Activated naive CD4-positive, alpha-beta T cell treated with anti-CD3 and anti-CD28 coated beads, Interleukin-2, amount 50 U/mL, for 72 hours (primary cell): ENCODE measurements around the gene SERTAD1. TPM values are rescaled to one million over a fixed set of nuclear protein-coding genes. Genes with fewer than 3 reads are reported as not detected.
A peak's percentile ranks its signal among the peaks of the same experiment; 100 is the strongest.
"Not testable (repeated sequence)": the region's sequence is repeated elsewhere in the genome, so short reads cannot be mapped to it uniquely, and the experiment has no call there.

Experiments
- ATAC-seq, 2 donors: fragments of 150-1000 bp; cut with Tn5 transposase; 2 replicates each; pipeline ENCODE4 v1.10.0; 2021; ENCODE audit warnings: mild to moderate bottlenecking in 2 of 2, moderate library complexity in 2 of 2
- DNase-seq, 2 donors: peaks; one replicate each; pipeline ENCODE4 v3.0.0; 2021 to 2022; ENCODE audit warnings: low spot score in 2 of 2
- H3K27ac Mint-ChIP-seq, 2 donors: one replicate each; pipeline ENCODE4 v1.8.0; 2022; ENCODE audit warnings: mild to moderate bottlenecking in 2 of 2, mixed read lengths in 2 of 2
- H3K36me3 Mint-ChIP-seq, 2 donors: one replicate each; pipeline ENCODE4 v1.8.0; 2022; ENCODE audit warnings: mixed read lengths in 2 of 2
- H3K9me3 Mint-ChIP-seq, 2 donors: one replicate each; pipeline ENCODE4 v1.8.0; 2022; ENCODE audit warnings: mixed read lengths in 2 of 2
- total RNA-seq, 2 donors: library from RNA; stranded (reverse); gene quantifications; one replicate each; pipeline ENCODE4 v1.2.3, GENCODE V29; 2022

SERTAD1 gene
- total RNA-seq, 2 donors from 2014 or later: 13.8 to 17.9 TPM

DNA sequence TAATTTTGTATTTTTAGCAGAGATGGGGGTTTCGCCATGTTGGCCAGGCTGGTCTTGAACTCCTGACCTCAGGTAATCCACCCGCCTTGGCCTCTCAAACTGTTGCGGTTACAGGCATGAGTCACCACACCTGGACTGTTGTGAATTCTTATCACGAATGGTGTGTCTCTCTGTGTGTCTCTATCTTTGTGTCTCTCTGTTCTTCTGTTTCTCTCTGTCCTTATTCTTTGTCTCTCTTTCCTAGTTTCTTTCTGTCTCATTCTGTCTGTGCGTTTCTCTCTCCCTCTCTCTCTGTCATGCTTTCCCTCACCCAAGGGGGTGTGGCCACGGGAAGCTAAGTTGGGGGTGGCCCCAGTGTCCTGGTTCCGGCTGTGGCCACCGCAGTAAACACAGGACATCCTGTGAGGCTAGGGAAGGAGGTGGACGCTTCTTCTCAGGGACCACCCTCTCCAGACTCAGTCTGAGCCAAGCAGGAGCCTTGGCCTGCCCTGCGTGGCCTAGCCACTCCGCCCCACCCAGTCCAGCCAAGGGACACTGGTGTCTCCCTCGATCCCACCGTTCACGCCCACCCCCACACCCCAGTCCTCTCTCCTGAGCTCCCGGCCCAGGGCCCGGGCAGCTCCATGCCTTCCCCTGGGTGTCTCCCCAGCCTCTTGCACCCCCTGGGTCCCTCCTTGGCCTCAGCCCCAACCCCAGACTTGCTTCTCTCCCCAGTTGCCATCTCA lies 8.7 kb downstream of the SERTAD1 start:
- H3K9me3 Mint-ChIP-seq: no peaks in the 10 kb centered on the region
- ATAC-seq (no peak), DNase-seq (no peak)

DNA sequence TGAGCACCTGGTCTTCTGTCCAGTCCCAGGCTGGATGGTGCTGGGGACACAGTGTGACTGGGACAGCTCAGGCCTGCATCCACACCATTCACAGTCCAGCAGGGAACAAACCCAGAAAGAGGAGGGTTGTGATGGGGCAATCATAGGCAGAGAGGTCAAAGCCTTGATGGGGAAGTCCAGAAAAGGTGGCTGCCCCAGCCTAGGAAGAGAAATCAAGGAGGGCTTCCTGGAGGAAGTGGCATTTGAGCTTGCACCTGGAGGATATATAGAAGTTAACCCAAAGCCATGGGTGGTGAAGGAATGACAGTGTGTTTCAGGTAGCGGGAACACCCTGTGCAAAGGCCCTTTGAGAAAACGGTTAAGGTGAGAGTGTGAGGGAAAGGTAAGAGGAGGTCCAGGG lies 10.0 kb downstream of the SERTAD1 start:
- Mint-ChIP-seq H3K36me3 (no peaks in the 10 kb centered on the region), H3K27ac (no peak overlapping the region), H3K9me3 (no peaks in the 10 kb centered on the region)
- DNase-seq: no peak
- no peak for ATAC-seq

More for the DNA sequence above, 8.7 kb downstream of the SERTAD1 start:
- peaks cover 0 to under 1% of the 10 kb centered on the region in 2 donors for H3K36me3 Mint-ChIP-seq
- H3K27ac Mint-ChIP-seq: peak overlapping the region in 1 of 2 donors; percentile 93

- H3K36me3 Mint-ChIP-seq: no peaks in the 10 kb centered on the region
- H3K27ac Mint-ChIP-seq: no peak overlapping the region
- ATAC-seq (no peak), DNase-seq (no peak)
- no peaks in the 10 kb centered on the region for H3K9me3 Mint-ChIP-seq
These were observed 11.0 kb downstream of the SERTAD1 start for GRCh38 chr19:40414542-40415535.

DNA sequence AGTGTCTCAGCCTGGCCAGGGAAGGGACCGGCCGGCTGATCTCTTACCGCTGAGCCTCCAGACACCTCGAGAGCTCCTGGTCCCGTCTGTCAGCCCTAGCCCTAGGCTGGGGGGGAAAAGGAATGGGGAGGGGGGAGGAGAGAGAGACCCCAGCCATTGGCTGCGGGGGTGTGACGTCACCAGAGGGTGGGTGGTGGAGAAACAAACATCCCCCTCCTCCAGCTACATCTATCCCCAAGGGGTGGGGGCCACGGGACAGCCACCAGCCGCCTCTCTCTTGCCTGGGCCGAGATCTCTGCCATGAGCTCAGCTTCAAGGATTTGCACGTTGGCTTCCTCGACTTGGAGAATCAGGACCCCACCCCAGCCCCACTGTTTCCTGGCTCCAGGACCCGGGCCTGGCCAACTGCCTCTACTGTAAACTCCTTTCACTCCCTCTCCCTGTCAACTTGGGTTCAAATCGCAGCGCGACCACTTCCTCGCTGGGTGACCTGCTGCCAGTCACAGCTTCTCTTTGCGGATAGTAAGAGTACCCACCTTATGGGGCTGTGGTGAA lies 12.4 kb downstream of the SERTAD1 start, which contains the start of gene PRX:
TSS of gene PRX (minus strand) at position 88 of the 555 bp plus-strand sequence. CDS start 5,446 bp downstream, outside the sequence.
- no peak for ATAC-seq
- no peak within 1 kb of the TSS for H3K27ac Mint-ChIP-seq
- no peaks in the 10 kb centered on the region for H3K36me3 Mint-ChIP-seq
- no peak for DNase-seq
- H3K9me3 Mint-ChIP-seq: no peaks in the 10 kb centered on the region

DNA sequence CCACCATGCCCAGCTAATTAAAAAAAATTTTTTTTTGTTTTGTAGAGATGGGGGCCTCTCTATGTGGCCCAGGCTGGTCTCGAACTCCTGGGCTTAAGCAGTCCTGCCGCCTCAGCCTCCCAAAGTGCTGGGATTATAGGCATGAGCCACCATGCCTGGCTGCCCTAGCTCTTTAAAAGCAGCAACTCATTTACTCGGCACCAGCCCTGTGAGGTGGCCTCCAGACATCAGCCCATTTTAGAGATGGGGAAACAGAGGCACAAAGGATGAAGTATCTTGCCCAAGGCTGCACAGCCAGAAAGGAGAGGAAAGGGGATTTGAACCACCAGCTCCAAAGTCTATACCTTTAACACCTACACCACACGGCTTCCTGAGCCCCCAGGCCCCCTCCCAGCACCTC lies 12.9 kb downstream of the SERTAD1 start:
- DNase-seq (no peak), ATAC-seq (no peak)
- Mint-ChIP-seq H3K9me3 (no peaks in the 10 kb centered on the region), H3K27ac (no peak overlapping the region), H3K36me3 (no peaks in the 10 kb centered on the region)

GRCh38 chr19:40411958-40412499 lies 13.8 kb downstream of the SERTAD1 start:
- peak overlapping the region in 1 of 2 donors; percentile 25 for H3K27ac Mint-ChIP-seq

DNA sequence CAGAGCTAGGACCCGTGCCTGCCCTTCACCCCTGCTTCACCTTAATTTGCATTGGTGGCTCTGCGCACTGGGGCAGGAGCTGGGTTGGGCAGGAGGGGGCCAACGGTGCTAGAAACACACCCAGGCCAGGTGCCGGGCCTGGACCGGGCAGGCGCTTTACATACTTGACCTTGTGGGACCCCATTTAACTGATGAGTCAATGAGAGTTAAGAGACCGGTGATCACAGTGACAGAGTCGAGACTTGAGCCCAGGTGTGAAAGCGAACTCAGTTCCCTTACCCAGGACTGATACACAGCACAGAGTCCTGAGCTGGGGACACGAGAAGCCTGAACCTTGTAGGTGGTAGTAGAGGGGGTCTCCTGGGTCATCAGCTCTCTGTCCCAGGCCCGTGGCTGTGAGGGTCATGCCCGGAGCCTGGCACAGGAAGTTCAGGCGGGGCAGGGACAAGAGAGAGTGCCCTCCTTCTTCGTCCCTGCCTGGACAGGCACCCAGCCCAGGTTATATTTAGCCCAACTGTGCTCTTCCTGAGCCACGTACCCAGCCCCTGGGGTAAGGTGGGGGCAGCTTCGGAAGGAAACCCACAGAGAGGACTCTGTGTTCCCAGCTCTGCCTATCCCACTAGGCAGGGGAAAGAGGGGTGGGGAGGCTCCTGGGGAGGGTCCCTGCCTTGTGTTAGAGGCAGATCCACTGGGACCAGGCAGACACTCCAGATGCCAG lies 14.5 kb downstream of the SERTAD1 start:
- DNase-seq (no peak), ATAC-seq (no peak)
- H3K36me3 Mint-ChIP-seq: no peaks in the 10 kb centered on the region
- peak overlapping the region in 1 of 2 donors; percentile 25 for H3K27ac Mint-ChIP-seq
- no peaks in the 10 kb centered on the region for H3K9me3 Mint-ChIP-seq

More at GRCh38 chr19:40411958-40412499, 13.8 kb downstream of the SERTAD1 start:
- no peak for ATAC-seq
- H3K36me3 Mint-ChIP-seq: no peaks in the 10 kb centered on the region
- DNase-seq: no peak
- H3K9me3 Mint-ChIP-seq: no peaks in the 10 kb centered on the region

GRCh38 chr19:40410030-40410389 lies 15.8 kb downstream of the SERTAD1 start:
- no peaks in the 10 kb centered on the region for H3K9me3 Mint-ChIP-seq
- no peak overlapping the region for H3K27ac Mint-ChIP-seq
- no peak for ATAC-seq
- no peaks in the 10 kb centered on the region for H3K36me3 Mint-ChIP-seq
- no peak for DNase-seq

DNA sequence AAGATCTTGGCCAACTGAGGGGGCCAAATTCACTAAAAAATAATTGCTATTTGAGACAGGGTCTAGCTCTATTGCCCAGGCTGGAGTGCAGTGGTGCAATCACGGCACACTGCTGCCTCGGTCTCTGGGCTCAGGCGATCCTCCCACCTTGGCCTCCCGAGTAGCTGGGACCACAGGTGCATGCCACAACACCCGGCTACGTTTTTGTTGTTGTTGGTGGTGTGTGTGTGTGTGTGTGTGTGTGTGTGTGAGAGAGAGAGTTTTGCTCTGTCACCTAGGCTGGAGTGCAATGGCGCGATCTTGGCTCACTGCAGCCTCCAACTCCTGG lies 17.2 kb downstream of the SERTAD1 start:
- not testable (repeated sequence) for H3K9me3 Mint-ChIP-seq, DNase-seq, ATAC-seq, H3K27ac Mint-ChIP-seq, H3K36me3 Mint-ChIP-seq

GRCh38 chr19:40407714-40408597 lies 17.8 kb downstream of the SERTAD1 start:
- Mint-ChIP-seq H3K27ac (no peak overlapping the region), H3K9me3 (no peaks in the 10 kb centered on the region), H3K36me3 (no peaks in the 10 kb centered on the region)
- no peak for ATAC-seq
- no peak for DNase-seq

DNA sequence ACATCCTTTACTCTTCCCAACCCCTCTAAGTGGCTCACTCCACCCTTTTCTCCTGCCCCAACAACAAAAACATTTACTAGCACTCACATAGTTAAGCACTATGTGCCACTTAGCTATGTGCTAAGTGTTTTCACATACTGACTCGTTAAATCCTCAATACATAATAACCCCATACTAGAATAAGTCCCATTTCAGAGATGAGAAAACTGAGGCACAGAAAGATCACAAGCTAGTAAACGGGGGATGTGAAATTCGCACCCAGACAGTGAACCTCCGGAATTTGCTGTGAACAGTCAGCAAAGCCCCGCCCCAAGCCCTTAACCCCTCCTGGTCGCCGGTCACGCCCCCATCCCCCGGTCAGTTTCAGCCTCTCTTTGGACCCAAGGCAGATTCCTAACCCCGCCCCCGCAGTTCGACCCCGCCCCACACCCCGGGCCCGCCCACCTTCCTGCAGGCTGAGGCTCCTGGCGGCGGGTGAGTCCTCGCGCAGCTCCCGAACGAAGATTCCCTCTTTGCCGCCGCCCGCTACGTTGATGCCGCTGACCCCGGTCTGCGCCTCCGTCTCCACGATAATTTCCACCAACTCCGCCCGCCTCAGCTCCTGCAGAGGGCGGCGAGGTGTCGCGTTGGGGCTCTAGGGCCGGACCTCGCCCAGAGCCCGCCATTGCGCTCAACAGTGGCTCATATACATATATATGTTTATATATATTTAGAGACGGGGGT lies 22.4 kb downstream of the SERTAD1 start:
- DNase-seq: peak; percentile 86 to 87
- ATAC-seq: peak; percentile 76 to 90
- H3K36me3 Mint-ChIP-seq: no peaks in the 10 kb centered on the region
- no peaks in the 10 kb centered on the region for H3K9me3 Mint-ChIP-seq
- H3K27ac Mint-ChIP-seq: peak overlapping the region in 1 of 2 donors; percentile 70

- Mint-ChIP-seq H3K36me3 (no peaks in the 10 kb centered on the region), H3K27ac (no peak overlapping the region), H3K9me3 (no peaks in the 10 kb centered on the region)
- no peak for ATAC-seq
- DNase-seq: no peak
These were observed 25.2 kb downstream of the SERTAD1 start for GRCh38 chr19:40400559-40400958.

DNA sequence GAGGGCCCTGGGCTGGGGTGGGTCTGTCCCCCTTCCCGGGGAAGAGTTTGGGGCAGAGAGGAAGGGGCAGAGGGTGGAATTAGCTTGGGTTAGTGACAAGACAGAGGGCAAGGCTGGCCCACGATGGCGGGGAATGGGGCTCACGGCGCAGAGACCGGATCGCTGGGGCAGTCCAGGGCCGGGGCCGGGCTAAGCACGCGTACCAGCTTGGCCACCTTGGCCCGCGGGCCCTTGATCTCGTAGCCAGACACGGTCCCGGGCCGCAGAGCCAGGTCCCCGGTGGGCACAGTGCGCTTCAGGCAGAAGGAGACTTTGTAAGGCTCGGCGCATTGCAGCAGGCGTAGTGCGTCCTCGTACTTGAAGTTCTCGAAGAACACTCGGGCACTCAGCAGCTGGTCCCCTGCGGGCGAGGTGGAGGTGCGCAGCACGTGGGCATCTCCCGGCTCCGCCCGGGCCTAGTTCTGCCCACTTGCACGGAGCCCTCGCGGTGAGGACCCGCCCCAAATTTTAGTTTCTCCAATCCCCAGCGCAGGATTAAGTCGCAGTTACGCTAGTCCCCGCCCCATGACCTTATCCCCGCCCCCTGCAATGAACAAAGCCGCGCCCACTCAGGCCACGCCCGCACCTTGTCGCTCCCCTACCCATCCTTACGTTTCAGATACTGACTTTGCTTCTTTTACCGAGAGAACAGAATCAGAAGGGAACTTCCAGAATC lies 27.2 kb downstream of the SERTAD1 start:
- ATAC-seq (peak; percentile 30 to 74), DNase-seq (peak in 1 of 2 donors; percentile 53)
- H3K9me3 Mint-ChIP-seq: no peaks in the 10 kb centered on the region
- H3K36me3 Mint-ChIP-seq: no peaks in the 10 kb centered on the region
- no peak overlapping the region for H3K27ac Mint-ChIP-seq

- no peak overlapping the region for H3K27ac Mint-ChIP-seq
- no peaks in the 10 kb centered on the region for H3K9me3 Mint-ChIP-seq
- no peak for DNase-seq
- ATAC-seq: no peak
- no peaks in the 10 kb centered on the region for H3K36me3 Mint-ChIP-seq
These were observed 28.3 kb downstream of the SERTAD1 start for GRCh38 chr19:40397568-40397906.
